SK-N-SH treated with all-trans-retinoic acid at 6 μM for 48 hours (cell line): ENCODE data around the gene AKAP6.

ENCODE experiments used
- ARNTL ChIP-seq: fragments of 450-650 bp; formaldehyde crosslinking; IDR thresholded peaks from 2 replicates; pipeline ENCODE4 v1.5.0; 2020; ENCODE audit warnings: low read depth, mild to moderate bottlenecking, moderate library complexity, borderline replicate concordance
- CSDC2 ChIP-seq: fragments of 250-450 bp; sonication (Bioruptor Pico); IDR thresholded peaks from 2 replicates; pipeline ENCODE4 v1.5.0; 2020; ENCODE audit warnings: mild to moderate bottlenecking, moderate library complexity
- GLIS3 ChIP-seq: fragments of 250-450 bp; sonication (Bioruptor Pico); IDR thresholded peaks from 2 replicates; pipeline ENCODE4 v1.5.0; 2020; ENCODE audit warnings: mild to moderate bottlenecking, moderate library complexity
- OSR1 ChIP-seq: fragments of 250-450 bp; sonication (Bioruptor Pico); IDR thresholded peaks from 2 replicates; pipeline ENCODE4 v1.8.0; 2022; ENCODE audit warnings: moderate library complexity, mild to moderate bottlenecking, inconsistent platforms
- PATZ1 ChIP-seq: fragments of 250-450 bp; sonication (Bioruptor Pico); IDR thresholded peaks from 2 replicates; pipeline ENCODE4 v1.8.0; 2020; ENCODE audit warnings: mild to moderate bottlenecking, moderate library complexity, borderline replicate concordance
- RARB ChIP-seq: fragments of 250-450 bp; sonication (Bioruptor Pico); IDR thresholded peaks from 2 replicates; pipeline ENCODE4 v1.8.0; 2021; ENCODE audit warnings: mild to moderate bottlenecking, moderate library complexity
- TOX ChIP-seq: fragments of 250-450 bp; sonication (Bioruptor Pico); IDR thresholded peaks from 2 replicates; pipeline ENCODE4 v1.8.0; 2021; ENCODE audit warnings: mild to moderate bottlenecking, moderate library complexity, borderline replicate concordance
- ZFP30 ChIP-seq: fragments of 450-650 bp; formaldehyde crosslinking; IDR thresholded peaks from 2 replicates; pipeline ENCODE4 v1.5.0; 2022; ENCODE audit warnings: mild to moderate bottlenecking, moderate library complexity
- ZNF565 ChIP-seq: fragments of 450-650 bp; formaldehyde crosslinking; conservative IDR thresholded peaks from 2 replicates; pipeline ENCODE4 v1.5.0; 2020; ENCODE audit warnings: low read depth, mild to moderate bottlenecking, moderate library complexity

DNA sequence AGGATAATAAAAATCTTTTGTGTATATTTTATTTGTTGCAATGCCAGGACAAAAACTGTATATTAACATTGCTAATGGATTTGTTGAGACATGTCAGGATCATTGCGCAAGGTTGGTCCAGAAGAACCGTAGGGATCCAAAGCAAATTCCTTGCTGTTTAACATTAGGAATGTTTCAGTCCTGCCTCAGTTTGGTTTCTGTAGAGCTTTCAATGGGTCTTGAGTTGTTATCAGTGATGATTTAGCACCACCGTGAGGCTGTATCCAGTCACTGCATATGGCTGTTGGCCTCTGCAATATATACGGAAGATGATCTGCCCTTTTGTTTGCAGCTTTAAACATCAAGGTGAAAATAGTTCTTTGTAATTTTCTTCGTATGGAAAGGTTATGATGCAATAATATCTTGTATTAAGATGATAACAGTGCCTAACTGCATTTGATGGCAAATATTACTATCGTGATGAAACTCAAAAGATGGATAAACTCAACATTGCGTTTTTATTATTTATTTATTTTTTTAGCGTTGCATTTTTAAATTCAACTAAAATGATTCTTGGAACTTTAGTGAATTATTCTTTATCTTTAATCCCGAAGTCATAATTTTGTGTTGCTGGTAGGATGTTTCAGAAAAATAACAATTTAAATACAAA, 231.2 kb downstream of the AKAP6 start:
- no peak for TF ChIP-seq RARB
- TF ChIP-seq ZNF565 (CRISPR knock-in tag) = no peak
- no peak for TF ChIP-seq GLIS3 (CRISPR knock-in tag)
- TF ChIP-seq CSDC2 (CRISPR knock-in tag) = no peak
- no peak for TF ChIP-seq ARNTL
- no peak for TF ChIP-seq ZFP30
- no peak for TF ChIP-seq OSR1 (CRISPR knock-in tag)
- no peak for TF ChIP-seq TOX (CRISPR knock-in tag)
- TF ChIP-seq PATZ1 (CRISPR knock-in tag) = no peak
